Calu3 (cell line): Measurements from ENCODE around the gene RAD51B. TPM values are rescaled to one million over a fixed set of nuclear protein-coding genes. Genes with fewer than 3 reads are reported as not detected.
A peak's percentile ranks its signal among the peaks of the same experiment; 100 is the strongest.

ENCODE experiments used
- BruUV-seq: library from RNA; stranded (reverse); fragments of 400-500 nt; replicated peaks from 2 replicates; lab custom pipeline; 2021; lab: Mats Ljungman, UMichigan
- CTCF ChIA-PET: fragments of 300-600 bp; sonication (Branson Sonifier 250); formaldehyde crosslinking; loops from one replicate; lab custom pipeline; 2022; ENCODE audit warnings: antibody characterized with exemption; lab: Charles Lee
- DNase-seq: peaks from one replicate; pipeline ENCODE4 v3.0.0; 2022
- H3K27ac Mint-ChIP-seq: one replicate; pipeline ENCODE4 v1.8.0; 2022; ENCODE audit warnings: mixed read lengths; ENCODE audit not compliant: unreplicated experiment
- H3K27me3 Mint-ChIP-seq: one replicate; pipeline ENCODE4 v1.8.0; 2022; ENCODE audit warnings: mixed read lengths; ENCODE audit not compliant: unreplicated experiment
- H3K36me3 Mint-ChIP-seq: one replicate; pipeline ENCODE4 v1.8.0; 2022; ENCODE audit warnings: mild to moderate bottlenecking, moderate library complexity, mixed read lengths; ENCODE audit not compliant: insufficient read depth, unreplicated experiment
- H3K4me1 Mint-ChIP-seq: one replicate; pipeline ENCODE4 v1.8.0; 2022; ENCODE audit warnings: mild to moderate bottlenecking, low read depth, mixed read lengths; ENCODE audit not compliant: unreplicated experiment
- H3K4me3 Mint-ChIP-seq: one replicate; pipeline ENCODE4 v1.8.0; 2022; ENCODE audit warnings: mild to moderate bottlenecking, low read depth, moderate library complexity, mixed read lengths; ENCODE audit not compliant: unreplicated experiment
- H3K9me3 Mint-ChIP-seq: one replicate; pipeline ENCODE4 v1.8.0; 2022; ENCODE audit warnings: low read depth, mixed read lengths; ENCODE audit not compliant: unreplicated experiment
- CTCF ChIP-seq: fragments of 200-600 bp; IDR thresholded peaks from one replicate; pipeline ENCODE4 v1.8.0; 2022; ENCODE audit warnings: antibody characterized with exemption; ENCODE audit not compliant: unreplicated experiment
- intact Hi-C: fragments of 100-400 bp; cut with micrococcal nuclease; formaldehyde crosslinking; loops from one replicate; pipeline ENCODE4 v1.10.0; 2022; ENCODE audit not compliant: unreplicated experiment
- total RNA-seq: library from RNA; stranded (reverse); gene quantifications from 2 replicates; pipeline ENCODE4 v1.2.3, GENCODE V29; 2022

Gene RAD51B
- total RNA-seq, 1 experiment from 2014 or later = 24.7 TPM

- Mint-ChIP-seq H3K27me3 (no peaks in the 10 kb centered on the region), H3K9me3 (no peaks in the 10 kb centered on the region), H3K4me1 (peaks cover 9% of the 10 kb centered on the region), H3K36me3 (no peaks in the 10 kb centered on the region), H3K27ac (no peak overlapping the region), H3K4me3 (no peak overlapping the region)
- TF ChIP-seq CTCF = no peak
- BruUV-seq = no TSS peak
- no peak for DNase-seq
- CTCF ChIA-PET = interaction anchor here (0.6 to 1.0 kb wide), 2 partner anchors 124 to 125 kb away, joined by 3 read pairs; no protein-coding TSS in a partner anchor
- intact Hi-C loops = loop anchor here (10.0 kb wide), 1 partner anchor 130 kb away; no protein-coding TSS in a partner anchor
These were observed 834.9 kb downstream of the RAD51B start for GRCh38 chr14:68654471-68654941.

GRCh38 chr14:68655021-68655831 lies 835.6 kb downstream of the RAD51B start:
- H3K4me1 Mint-ChIP-seq = peaks cover 9% of the 10 kb centered on the region
- DNase-seq = peak; percentile 45
- no peaks in the 10 kb centered on the region for H3K9me3 Mint-ChIP-seq
- no peak for TF ChIP-seq CTCF
- CTCF ChIA-PET = interaction anchor here (0.6 to 1.0 kb wide), 2 partner anchors 123 to 126 kb away, joined by 3 read pairs; no protein-coding TSS in a partner anchor
- intact Hi-C loops = loop anchor here (5.0 to 10.0 kb wide), 2 partner anchors 130 to 348 kb away; no protein-coding TSS in a partner anchor
- H3K36me3 Mint-ChIP-seq = no peaks in the 10 kb centered on the region
- no peaks in the 10 kb centered on the region for H3K27me3 Mint-ChIP-seq
- no peak overlapping the region for H3K27ac Mint-ChIP-seq
- H3K4me3 Mint-ChIP-seq = no peak overlapping the region
- no TSS peak for BruUV-seq

GRCh38 chr14:68655911-68656316 lies 836.3 kb downstream of the RAD51B start:
- Mint-ChIP-seq H3K4me1 (peaks cover 9% of the 10 kb centered on the region), H3K27ac (no peak overlapping the region), H3K4me3 (no peak overlapping the region), H3K27me3 (no peaks in the 10 kb centered on the region), H3K36me3 (no peaks in the 10 kb centered on the region), H3K9me3 (no peaks in the 10 kb centered on the region)
- intact Hi-C loops = loop anchor here (5.0 to 10.0 kb wide), 2 partner anchors 131 to 349 kb away; no protein-coding TSS in a partner anchor
- BruUV-seq = no TSS peak
- peak; percentile 45 for DNase-seq
- CTCF ChIA-PET = interaction anchor here (0.5 to 1.0 kb wide), 2 partner anchors 123 to 446 kb away, joined by 3 to 4 read pairs; no protein-coding TSS in a partner anchor
- TF ChIP-seq CTCF = no peak

GRCh38 chr14:68656452-68656851 lies 836.9 kb downstream of the RAD51B start:
- TF ChIP-seq CTCF = no peak
- H3K4me1 Mint-ChIP-seq = peaks cover 9% of the 10 kb centered on the region
- H3K4me3 Mint-ChIP-seq = no peak overlapping the region
- CTCF ChIA-PET = interaction anchor here (0.5 kb wide), 1 partner anchor 446 kb away, joined by 4 read pairs; no protein-coding TSS in a partner anchor
- no peak for DNase-seq
- H3K9me3 Mint-ChIP-seq = no peaks in the 10 kb centered on the region
- no peaks in the 10 kb centered on the region for H3K36me3 Mint-ChIP-seq
- H3K27ac Mint-ChIP-seq = no peak overlapping the region
- BruUV-seq = no TSS peak
- intact Hi-C loops = loop anchor here (5.0 to 10.0 kb wide), 2 partner anchors 132 to 349 kb away; no protein-coding TSS in a partner anchor
- no peaks in the 10 kb centered on the region for H3K27me3 Mint-ChIP-seq
